Endothelial cell of umbilical vein (primary cell): ENCODE measurements around the gene IGF2R. TPM values are rescaled to one million over a fixed set of nuclear protein-coding genes. Genes with fewer than 3 reads are reported as not detected.

Source experiments
- BruUV-seq: library from RNA; stranded (reverse); fragments of 400-500 nt; replicated peaks from 2 replicates; lab custom pipeline; 2021; lab: Mats Ljungman, UMichigan
- CTCF ChIA-PET: fragments of 300-600, 350-600 bp; sonication (Branson Sonifier 250); formaldehyde crosslinking; loops from one replicate; lab custom pipeline; 2021; ENCODE audit warnings: antibody characterized with exemption, inconsistent platforms; lab: Charles Lee
- POLR2A ChIA-PET: fragments of 300-600, 350-600 bp; sonication (Branson Sonifier 250); formaldehyde crosslinking; loops from one replicate; lab custom pipeline; 2021; ENCODE audit warnings: antibody characterized with exemption, inconsistent platforms; lab: Charles Lee
- DNase-seq: peaks from one replicate; pipeline ENCODE4 v3.0.0-alpha.2; 2011; ENCODE audit warnings: low read depth, low spot score
- FAIRE-seq: peaks from 2 replicates; lab custom pipeline; 2011; peaks lifted over from hg19 to GRCh38; lab: Jason Lieb, UNC
- H2AFZ ChIP-seq: 2 replicates; pipeline ENCODE4 v1.6.0; 2012; ENCODE audit warnings: low read depth, low read length, control low read depth, inconsistent platforms
- H3K27ac ChIP-seq: 2 replicates; pipeline ENCODE4 v1.5.1; 2011; ENCODE audit warnings: low read depth, mild to moderate bottlenecking, control low read depth, low read length, moderate library complexity; ENCODE audit not compliant: insufficient read depth
- H3K27me3 ChIP-seq, 2 experiments: 2 replicates each; pipeline versions ENCODE4 v1.6.0 to v1.6.1; 2011; ENCODE audit warnings: low read length in 2 of 2, mixed read lengths in 1 of 2; ENCODE audit not compliant: control insufficient read depth in 2 of 2, insufficient read depth in 2 of 2
- H3K36me3 ChIP-seq, 2 experiments: 2 replicates in 1 of 2; 3 replicates in 1 of 2; pipeline ENCODE4 v1.5.1; 2011; ENCODE audit warnings: low read length in 2 of 2, mild to moderate bottlenecking in 1 of 2, moderate library complexity in 1 of 2; ENCODE audit not compliant: control insufficient read depth in 2 of 2, insufficient read depth in 2 of 2; ENCODE audit errors: extremely low read depth in 1 of 2
- H3K4me1 ChIP-seq: 3 replicates; pipeline ENCODE4 v1.5.1; 2011; ENCODE audit warnings: mild to moderate bottlenecking, low read length; ENCODE audit not compliant: control insufficient read depth, insufficient read depth; ENCODE audit errors: extremely low read depth
- H3K4me2 ChIP-seq: 2 replicates; pipeline ENCODE4 v1.6.1; 2011; ENCODE audit warnings: low read length, control low read depth, mixed read lengths; ENCODE audit not compliant: insufficient read depth
- H3K4me3 ChIP-seq, 3 experiments: fragments of 200-600 bp in 1 of 3; sonication (generic), shearing (Covaris generic) in 1 of 3; replicated peaks in 1 of 3; 2 replicates each; pipeline ENCODE4 v1.5.1; 2011 to 2016; ENCODE audit warnings: control low read depth in 3 of 3, low read length in 3 of 3, mild to moderate bottlenecking in 2 of 3, inconsistent platforms in 1 of 3, low read depth in 1 of 3, moderate library complexity in 1 of 3; ENCODE audit not compliant: insufficient read depth in 1 of 3
- H3K79me2 ChIP-seq: 2 replicates; pipeline ENCODE4 v1.6.0; 2012; ENCODE audit warnings: low read length, inconsistent platforms; ENCODE audit not compliant: control insufficient read depth, insufficient read depth
- H3K9ac ChIP-seq: replicated peaks from 2 replicates; pipeline ENCODE3; 2011; ENCODE audit warnings: low read length, control low read depth; ENCODE audit not compliant: insufficient read depth; ENCODE audit errors: extremely low read depth
- H3K9me1 ChIP-seq: replicated peaks from 3 replicates; pipeline ENCODE4 v1.6.0; 2011; ENCODE audit warnings: mild to moderate bottlenecking, low read length; ENCODE audit not compliant: control insufficient read depth, insufficient read depth; ENCODE audit errors: extremely low read depth
- H3K9me3 ChIP-seq: replicated peaks from 2 replicates; pipeline ENCODE4 v1.5.1; 2012; ENCODE audit warnings: low read length, inconsistent platforms; ENCODE audit not compliant: control insufficient read depth, insufficient read depth
- H4K20me1 ChIP-seq: replicated peaks from 2 replicates; pipeline ENCODE3; 2011; ENCODE audit warnings: mild to moderate bottlenecking, low read length; ENCODE audit not compliant: control insufficient read depth, insufficient read depth; ENCODE audit errors: extremely low read depth
- CTCF ChIP-seq, 2 donors: IDR thresholded peaks; 1 replicate in 1 of 2; 2 replicates in 1 of 2; pipeline ENCODE4 v1.5.1; 2011; ENCODE audit warnings: low read length in 2 of 2, mild to moderate bottlenecking in 2 of 2, moderate library complexity in 2 of 2, control low read depth in 1 of 2, inconsistent platforms in 1 of 2, low read depth in 1 of 2; ENCODE audit not compliant: insufficient read depth in 1 of 2; ENCODE audit errors: extremely low read depth in 1 of 2
- EZH2 ChIP-seq: IDR thresholded peaks from 2 replicates; pipeline ENCODE4 v1.6.1; 2012; ENCODE audit warnings: borderline replicate concordance, low read depth, mild to moderate bottlenecking, moderate library complexity, low read length, inconsistent platforms; ENCODE audit not compliant: severe bottlenecking
- FOS ChIP-seq: IDR thresholded peaks from 2 replicates; pipeline ENCODE4 v1.6.1; 2011; ENCODE audit warnings: mild to moderate bottlenecking, low read length, moderate library complexity, borderline replicate concordance; ENCODE audit not compliant: insufficient read depth
- GATA2 ChIP-seq: IDR thresholded peaks from 2 replicates; pipeline ENCODE4 v1.7.0; 2011; ENCODE audit warnings: low read depth, mild to moderate bottlenecking, moderate library complexity, mixed read lengths, low read length; ENCODE audit not compliant: insufficient read length, insufficient read depth
- JUN ChIP-seq: IDR thresholded peaks from 2 replicates; pipeline ENCODE4 v1.6.1; 2011; ENCODE audit warnings: borderline replicate concordance, low read depth; ENCODE audit not compliant: insufficient read length, insufficient read depth
- MAX ChIP-seq: IDR thresholded peaks from 2 replicates; pipeline ENCODE4 v1.6.1; 2011; ENCODE audit not compliant: insufficient read depth, insufficient read length
- MYC ChIP-seq: IDR thresholded peaks from one replicate; pipeline ENCODE4 v1.6.1; 2011; ENCODE audit warnings: mild to moderate bottlenecking, low read depth, low read length
- POLR2A ChIP-seq: IDR thresholded peaks from 2 replicates; pipeline ENCODE4 v1.6.1; 2012; ENCODE audit warnings: low read depth, mild to moderate bottlenecking, control low read depth, low read length
- POLR2AphosphoS5 ChIP-seq: IDR thresholded peaks from 2 replicates; pipeline ENCODE4 v1.6.1; 2012; ENCODE audit warnings: low read depth, mild to moderate bottlenecking, control low read depth, low read length, moderate library complexity; ENCODE audit not compliant: insufficient read depth
- dilution Hi-C: fragments of 300-500 bp; cut with MboI; formaldehyde crosslinking; loops from one replicate; pipeline ENCODE4 v1.15.0; 2019; ENCODE audit warnings: low sequenced_read_pairs; ENCODE audit not compliant: extremely low pct_ligation_motif_present
- intact Hi-C: fragments of 100-400 bp; cut with micrococcal nuclease; formaldehyde crosslinking; loops from one replicate; pipeline ENCODE4 v1.10.0; 2022
- polyA plus RNA-seq, 4 experiments: library from polyadenylated mRNA; depleted of rRNA in 3 of 4; stranded (reverse) in 3 of 4; unstranded in 1 of 4; fragments of >200 nt; gene quantifications; 2 replicates each; pipeline versions ENCODE4 v1.2.1 to v1.2.3, GENCODE V29; 2011 to 2012; ENCODE audit warnings: missing spikeins in 1 of 4
- total RNA-seq: library from RNA; stranded (reverse); gene quantifications from 2 replicates; pipeline ENCODE4 v1.2.3, GENCODE V29; 2021

IGF2R gene
- total and polyA plus RNA-seq, 2 donors (not counting 3 experiments of a cell fraction or from before 2014, with no cell fraction given): 16.3 to 60.2 TPM

GRCh38 chr6:159995405-159995804 lies 26.5 kb downstream of the IGF2R start:
- Histone ChIP-seq H3K27me3 (no peaks in the 10 kb centered on the region), H3K36me3 (peaks cover 0 to 2% of the 10 kb centered on the region in 2 experiments), H2AFZ (no peak overlapping the region), H3K4me3 (no peak overlapping the region), H3K27ac (no peak overlapping the region), H3K4me2 (no peak overlapping the region), H3K4me1 (no peaks in the 10 kb centered on the region), H3K9me1 (no peaks in the 10 kb centered on the region), H3K79me2 (peaks cover 2% of the 10 kb centered on the region), H3K9ac (no peak overlapping the region), H4K20me1 (no peaks in the 10 kb centered on the region), H3K9me3 (no peaks in the 10 kb centered on the region)
- no peak for TF ChIP-seq CTCF (IDR thresholded peaks at IDR 0.05; ENCODE audit: extremely low read depth in 1 of 2, insufficient read depth in 1 of 2, low read depth in 1 of 2, low read length in 2 of 2)
- TF ChIP-seq POLR2AphosphoS5: no peak
- no peak for TF ChIP-seq JUN
- TF ChIP-seq MAX: no peak
- no peak for TF ChIP-seq FOS
- TF ChIP-seq POLR2A: no peak
- no peak for TF ChIP-seq MYC
- no peak for TF ChIP-seq EZH2
- no peak for TF ChIP-seq GATA2
- intact Hi-C loops (no loop called here), dilution Hi-C loops (no loop called here)
- CTCF ChIA-PET: interaction anchor here (1.2 kb wide), 1 partner anchor 89 kb away, joined by 3 read pairs; no protein-coding TSS in a partner anchor
- no TSS peak for BruUV-seq
- no peak for FAIRE-seq
- DNase-seq: no peak
- POLR2A ChIA-PET: no interaction called here
